Right lobe of liver (tissue), 4 donors: ENCODE measurements around the gene ARHGAP44.

Experiments
- CTCF ChIP-seq, 4 donors: fragments of 200-600 bp in 3 of 4; fragments of 450-650 bp in 1 of 4; IDR thresholded peaks; one replicate each; pipeline versions ENCODE4 v1.5.1 to v1.8.0; 2016 to 2022; ENCODE audit warnings: antibody characterized with exemption in 4 of 4, mild to moderate bottlenecking in 2 of 4
- POLR2A ChIP-seq: fragments of 450-650 bp; IDR thresholded peaks from one replicate; pipeline ENCODE4 v1.6.1; 2017; ENCODE audit warnings: antibody characterized with exemption, mild to moderate bottlenecking
- donor health status: DM: no; HTN: no; CAD: no.
- donor health status: DM: no; HTN: no; CAD: no.
- donor health status: DM: no; HTN: yes; CAD: no.

GRCh38 chr17:13031718-13032350 is 242.5 kb downstream of the ARHGAP44 start:
- no peak for TF ChIP-seq POLR2A
- peak; percentile 50 to 89 (median 84) for TF ChIP-seq CTCF (IDR thresholded peaks at IDR 0.05)
